MM.1S (cell line): ENCODE results near the gene CXADR.

Source experiments
- CTCF ChIP-seq: fragments of 300-600 bp; sonication (generic); IDR thresholded peaks from 2 replicates; pipeline ENCODE4 v1.5.1; 2016; ENCODE audit warnings: antibody characterized with exemption, low read length, mixed read lengths
- EZH2phosphoT487 ChIP-seq: fragments of 300-600 bp; sonication (generic); IDR thresholded peaks from 2 replicates; pipeline ENCODE4 v1.6.1; 2018; ENCODE audit warnings: antibody characterized with exemption, low read length

- TF ChIP-seq CTCF (no peak), EZH2phosphoT487 (no peak)
Observed at GRCh38 chr21:17540530-17540929, 27.7 kb downstream of the CXADR start.
